OCI-LY7 (cell line): ENCODE data around the gene NALCN.

ENCODE experiments used
- EZH2phosphoT487 ChIP-seq: fragments of 200-600 bp; sonication (generic); IDR thresholded peaks from 2 replicates; pipeline ENCODE4 v1.6.1; 2018; ENCODE audit warnings: low read depth, borderline replicate concordance, mild to moderate bottlenecking, mixed run types, antibody characterized with exemption, low read length, moderate library complexity, mixed read lengths
- TF ChIP-seq, protein P1 (sequence below): fragments of 200-600 bp; sonication (generic); conservative IDR thresholded peaks from 2 replicates; pipeline ENCODE4 v1.5.1; 2014; ENCODE audit warnings: mild to moderate bottlenecking, antibody characterized with exemption, low read length, moderate library complexity, mixed read lengths

DNA sequence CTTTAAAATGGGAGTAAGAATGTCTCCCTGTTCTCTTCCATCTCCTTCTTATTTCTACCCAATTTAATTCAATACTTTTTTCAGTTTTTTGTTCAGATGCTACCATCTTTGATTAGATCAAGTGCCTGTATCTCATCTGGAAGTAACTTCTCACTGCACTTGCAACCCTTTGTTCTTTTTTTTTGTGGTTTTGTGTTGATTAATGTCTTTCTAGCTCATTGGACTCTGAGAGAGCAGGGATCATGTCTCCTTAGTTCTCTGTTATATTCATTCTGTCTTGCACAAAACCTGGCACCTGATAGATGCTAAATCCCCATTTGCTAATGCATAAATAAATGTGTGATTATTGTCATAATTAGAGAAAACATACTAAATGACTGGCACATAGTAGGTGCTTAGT lies 35.3 kb upstream of the NALCN start:
- TF ChIP-seq, protein P1, sequence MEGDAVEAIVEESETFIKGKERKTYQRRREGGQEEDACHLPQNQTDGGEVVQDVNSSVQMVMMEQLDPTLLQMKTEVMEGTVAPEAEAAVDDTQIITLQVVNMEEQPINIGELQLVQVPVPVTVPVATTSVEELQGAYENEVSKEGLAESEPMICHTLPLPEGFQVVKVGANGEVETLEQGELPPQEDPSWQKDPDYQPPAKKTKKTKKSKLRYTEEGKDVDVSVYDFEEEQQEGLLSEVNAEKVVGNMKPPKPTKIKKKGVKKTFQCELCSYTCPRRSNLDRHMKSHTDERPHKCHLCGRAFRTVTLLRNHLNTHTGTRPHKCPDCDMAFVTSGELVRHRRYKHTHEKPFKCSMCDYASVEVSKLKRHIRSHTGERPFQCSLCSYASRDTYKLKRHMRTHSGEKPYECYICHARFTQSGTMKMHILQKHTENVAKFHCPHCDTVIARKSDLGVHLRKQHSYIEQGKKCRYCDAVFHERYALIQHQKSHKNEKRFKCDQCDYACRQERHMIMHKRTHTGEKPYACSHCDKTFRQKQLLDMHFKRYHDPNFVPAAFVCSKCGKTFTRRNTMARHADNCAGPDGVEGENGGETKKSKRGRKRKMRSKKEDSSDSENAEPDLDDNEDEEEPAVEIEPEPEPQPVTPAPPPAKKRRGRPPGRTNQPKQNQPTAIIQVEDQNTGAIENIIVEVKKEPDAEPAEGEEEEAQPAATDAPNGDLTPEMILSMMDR: no peak
- TF ChIP-seq EZH2phosphoT487: no peak
